Jurkat, Clone E6-1 (cell line): Measurements from ENCODE around the gene NISCH. TPM values are rescaled to one million over a fixed set of nuclear protein-coding genes. Genes with fewer than 3 reads are reported as not detected.

Experiments
- DNase-seq: peaks from one replicate; pipeline ENCODE4 v3.0.0-alpha.2; 2011; ENCODE audit warnings: low read depth, low spot score
- H3K4me3 ChIP-seq: 2 replicates; pipeline ENCODE4 v1.5.1; 2011; ENCODE audit warnings: mild to moderate bottlenecking, low read length, control low read depth, moderate library complexity
- polyA plus RNA-seq: library from polyadenylated mRNA; unstranded; fragments of >200 nt; gene quantifications from one replicate; pipeline ENCODE4 v1.2.1, GENCODE V29; 2012; ENCODE audit warnings: missing spikeins; ENCODE audit not compliant: insufficient read length, insufficient read depth

Gene NISCH
- 72.0 TPM for polyA plus RNA-seq

- DNase-seq = peak; percentile 70
- H3K4me3 ChIP-seq = peak within 1 kb of the TSS; percentile 73
Observed at GRCh38 chr3:52455283-52456168, at the start of gene NISCH. NISCH (plus strand) TSS chr3:52455604; CDS start chr3:52455642, 38 bp downstream.

GRCh38 chr3:52406231-52406661 lies 49.2 kb upstream of the NISCH start:
- DNase-seq = peak; percentile 96
- H3K4me3 ChIP-seq = peak overlapping the region; percentile 45

- peak overlapping the region; percentile 33 for H3K4me3 ChIP-seq
- no peak for DNase-seq
Observed at GRCh38 chr3:52406791-52407510, 48.5 kb upstream of the NISCH start.

GRCh38 chr3:52407779-52408178 lies 47.6 kb upstream of the NISCH start:
- no peak overlapping the region for H3K4me3 ChIP-seq
- DNase-seq = no peak

- peak overlapping the region; percentile 92 for H3K4me3 ChIP-seq
Observed at GRCh38 chr3:52408466-52408865, 46.9 kb upstream of the NISCH start.

GRCh38 chr3:52415800-52416199 lies 39.6 kb upstream of the NISCH start:
- no peak overlapping the region for H3K4me3 ChIP-seq
- no peak for DNase-seq

More at GRCh38 chr3:52408466-52408865, 46.9 kb upstream of the NISCH start:
- no peak for DNase-seq

- H3K4me3 ChIP-seq = no peak overlapping the region
Observed at GRCh38 chr3:52420388-52420787, 35.0 kb upstream of the NISCH start.

GRCh38 chr3:52422669-52423068 lies 32.7 kb upstream of the NISCH start:
- DNase-seq = no peak
- H3K4me3 ChIP-seq = no peak overlapping the region

More at GRCh38 chr3:52420388-52420787, 35.0 kb upstream of the NISCH start:
- no peak for DNase-seq

- no peak overlapping the region for H3K4me3 ChIP-seq
- DNase-seq = no peak
Observed at GRCh38 chr3:52423173-52423572, 32.2 kb upstream of the NISCH start.

GRCh38 chr3:52428151-52429005 lies 27.0 kb upstream of the NISCH start:
- H3K4me3 ChIP-seq = no peak overlapping the region
- DNase-seq = peak; percentile 44

GRCh38 chr3:52429031-52429430 lies 26.4 kb upstream of the NISCH start:
- DNase-seq = no peak
- H3K4me3 ChIP-seq = no peak overlapping the region

- DNase-seq = no peak
- H3K4me3 ChIP-seq = no peak overlapping the region
Observed at GRCh38 chr3:52429779-52430415, 25.5 kb upstream of the NISCH start.

GRCh38 chr3:52430416-52430810 lies 25.0 kb upstream of the NISCH start:
- no peak for DNase-seq
- H3K4me3 ChIP-seq = no peak overlapping the region

- H3K4me3 ChIP-seq = no peak overlapping the region
- DNase-seq = no peak
Observed at GRCh38 chr3:52431459-52432223, 23.8 kb upstream of the NISCH start.

GRCh38 chr3:52432225-52432624 lies 23.2 kb upstream of the NISCH start:
- no peak overlapping the region for H3K4me3 ChIP-seq
- no peak for DNase-seq

GRCh38 chr3:52432691-52433141 lies 22.7 kb upstream of the NISCH start:
- no peak for DNase-seq
- no peak overlapping the region for H3K4me3 ChIP-seq

- no peak overlapping the region for H3K4me3 ChIP-seq
Observed at GRCh38 chr3:52433328-52433995, 21.9 kb upstream of the NISCH start.

More at GRCh38 chr3:52433328-52433995, 21.9 kb upstream of the NISCH start:
- DNase-seq = no peak
